Liver (tissue), 9 donors: Measurements from ENCODE around the gene ABCG8. TPM values are rescaled to one million over a fixed set of nuclear protein-coding genes. Genes with fewer than 3 reads are reported as not detected.

ENCODE experiments used
- DNase-seq: peaks from one replicate; pipeline ENCODE4 v3.0.0-alpha.2; 2017; ENCODE audit warnings: low spot score
- H3K27ac ChIP-seq, 2 donors: one replicate each; pipeline ENCODE4 v1.7.0; 2013; ENCODE audit warnings: inconsistent platforms in 2 of 2, low read length in 2 of 2, control low read depth in 1 of 2, low read depth in 1 of 2, mild to moderate bottlenecking in 1 of 2
- H3K27me3 ChIP-seq, 4 donors: one replicate each; pipeline versions ENCODE4 v1.6.1 to v1.7.0; 2013; ENCODE audit warnings: low read length in 3 of 4, inconsistent platforms in 1 of 4, mild to moderate bottlenecking in 1 of 4, moderate library complexity in 1 of 4; ENCODE audit not compliant: control insufficient read depth in 4 of 4, insufficient read depth in 4 of 4
- H3K36me3 ChIP-seq, 4 donors: one replicate each; pipeline versions ENCODE4 v1.6.1 to v1.7.0; 2013; ENCODE audit warnings: low read length in 3 of 4, mild to moderate bottlenecking in 3 of 4, low read depth in 1 of 4, moderate library complexity in 1 of 4; ENCODE audit not compliant: control insufficient read depth in 4 of 4, insufficient read depth in 3 of 4
- H3K4me1 ChIP-seq, 4 donors: one replicate each; pipeline versions ENCODE4 v1.6.1 to v1.7.0; 2013; ENCODE audit warnings: low read length in 3 of 4, mild to moderate bottlenecking in 3 of 4, moderate library complexity in 1 of 4; ENCODE audit not compliant: control insufficient read depth in 4 of 4, insufficient read depth in 4 of 4
- H3K4me3 ChIP-seq, 3 donors: one replicate each; pipeline versions ENCODE4 v1.6.1 to v1.7.0; 2013; ENCODE audit warnings: low read length in 3 of 3, control low read depth in 1 of 3, low read depth in 1 of 3, mild to moderate bottlenecking in 1 of 3
- H3K9ac ChIP-seq, 2 donors: one replicate each; pipeline ENCODE4 v1.7.0; 2013; ENCODE audit warnings: low read length in 2 of 2, mild to moderate bottlenecking in 2 of 2, moderate library complexity in 2 of 2, control low read depth in 1 of 2, low read depth in 1 of 2
- H3K9me3 ChIP-seq, 4 donors: one replicate each; pipeline versions ENCODE4 v1.6.1 to v1.7.0; 2013; ENCODE audit warnings: low read length in 3 of 4; ENCODE audit not compliant: control insufficient read depth in 4 of 4
- EGR1 ChIP-seq, 2 donors: IDR thresholded peaks; 2 replicates each; pipeline ENCODE4 v1.6.1; 2016 to 2018; ENCODE audit warnings: antibody characterized with exemption in 2 of 2, low read depth in 2 of 2
- FOXA1 ChIP-seq: IDR thresholded peaks from 2 replicates; pipeline ENCODE4 v1.6.1; 2016; ENCODE audit warnings: antibody characterized with exemption
- FOXA2 ChIP-seq: IDR thresholded peaks from 2 replicates; pipeline ENCODE4 v1.6.1; 2016; ENCODE audit warnings: antibody characterized with exemption
- HNF4A ChIP-seq, 2 donors: conservative IDR thresholded peaks; 2 replicates each; pipeline ENCODE4 v1.6.1; 2016; ENCODE audit warnings: antibody characterized with exemption in 2 of 2, mild to moderate bottlenecking in 2 of 2
- HNF4G ChIP-seq: IDR thresholded peaks from 2 replicates; pipeline ENCODE4 v1.6.1; 2016; ENCODE audit warnings: antibody characterized with exemption
- NR2F2 ChIP-seq: IDR thresholded peaks from 2 replicates; pipeline ENCODE4 v1.6.1; 2016; ENCODE audit warnings: antibody characterized with exemption
- SP1 ChIP-seq: IDR thresholded peaks from 2 replicates; pipeline ENCODE4 v1.6.1; 2018; ENCODE audit warnings: antibody characterized with exemption, mild to moderate bottlenecking
- TAF1 ChIP-seq: conservative IDR thresholded peaks from 2 replicates; pipeline ENCODE4 v1.6.1; 2016; ENCODE audit warnings: antibody characterized with exemption, mild to moderate bottlenecking
- YY1 ChIP-seq: IDR thresholded peaks from 2 replicates; pipeline ENCODE4 v1.6.1; 2016; ENCODE audit warnings: antibody characterized with exemption, mild to moderate bottlenecking
- WGBS: extraction: QIAGEN DNeasy Blood & Tissue Kit; methylation state at CpG from one replicate; pipeline ENCODE4 v1.1.7; 2013; 5-methylcytosine and 5-hydroxymethylcytosine counted together
- polyA plus RNA-seq, 2 donors: library from polyadenylated mRNA; stranded (reverse) in 1 of 2; unstranded in 1 of 2; fragments of 200-250 nt in 1 of 2; fragments of >200 nt in 1 of 2; fragmentation: Nextera tagmentation in 1 of 2; extraction: Ambion mirVana in 1 of 2; gene quantifications; one replicate each; pipeline versions ENCODE4 v1.2.1 to v1.2.3, GENCODE V29; 2013 to 2015
- total RNA-seq, 2 donors: library from RNA; depleted of rRNA; stranded (reverse); fragments of >200 nt; gene quantifications; one replicate each; pipeline ENCODE4 v1.2.3, GENCODE V29; 2014
- TF ChIP-seq, protein P1 (sequence below): IDR thresholded peaks from 2 replicates; pipeline ENCODE4 v1.6.1; 2016; ENCODE audit warnings: antibody characterized with exemption, mild to moderate bottlenecking
- TF ChIP-seq, protein P2 (sequence below): IDR thresholded peaks from 2 replicates; pipeline ENCODE4 v1.6.1; 2016; ENCODE audit warnings: antibody characterized with exemption
- TF ChIP-seq, protein P3 (sequence below): IDR thresholded peaks from 2 replicates; pipeline ENCODE4 v1.6.1; 2016; ENCODE audit warnings: antibody characterized with exemption
- TF ChIP-seq, protein P4 (sequence below): IDR thresholded peaks from 2 replicates; pipeline ENCODE4 v1.6.1; 2016; ENCODE audit warnings: antibody characterized with exemption
- TF ChIP-seq, protein P5 (sequence below): fragments of 150-350 bp; IDR thresholded peaks from 2 replicates; pipeline ENCODE4 v1.5.1; 2017; ENCODE audit warnings: improper control_type of control experiment, low read depth, low read length; ENCODE audit not compliant: missing input control
- donor health status: healthy.
- donor health status: healthy.
- donor health status: healthy.
- donor health status: healthy.
- donor health status: healthy.

ABCG8 gene
- total and polyA plus RNA-seq, 4 donors = 16.8 to 81.2 (median 37.5) TPM

DNA sequence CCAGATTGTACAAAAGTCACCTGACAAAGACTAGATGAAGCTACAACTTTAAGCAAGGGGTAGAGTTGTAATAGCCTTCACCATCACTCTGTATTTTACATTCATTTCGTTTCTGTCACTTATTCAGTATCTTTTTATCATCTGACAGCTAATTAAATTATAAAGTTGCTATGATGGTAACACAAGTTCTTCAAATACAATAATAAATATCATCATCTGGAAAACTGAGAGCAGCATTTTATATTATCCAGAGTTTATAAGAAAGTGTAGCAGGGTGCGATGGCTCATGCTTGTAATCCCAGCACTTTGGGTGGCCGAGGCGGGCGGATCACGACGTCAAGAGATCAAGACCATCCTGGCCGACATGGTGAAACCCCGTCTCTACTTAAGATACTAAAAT, 43.8 kb upstream of the ABCG8 start (continued):
- TF ChIP-seq, protein P1, sequence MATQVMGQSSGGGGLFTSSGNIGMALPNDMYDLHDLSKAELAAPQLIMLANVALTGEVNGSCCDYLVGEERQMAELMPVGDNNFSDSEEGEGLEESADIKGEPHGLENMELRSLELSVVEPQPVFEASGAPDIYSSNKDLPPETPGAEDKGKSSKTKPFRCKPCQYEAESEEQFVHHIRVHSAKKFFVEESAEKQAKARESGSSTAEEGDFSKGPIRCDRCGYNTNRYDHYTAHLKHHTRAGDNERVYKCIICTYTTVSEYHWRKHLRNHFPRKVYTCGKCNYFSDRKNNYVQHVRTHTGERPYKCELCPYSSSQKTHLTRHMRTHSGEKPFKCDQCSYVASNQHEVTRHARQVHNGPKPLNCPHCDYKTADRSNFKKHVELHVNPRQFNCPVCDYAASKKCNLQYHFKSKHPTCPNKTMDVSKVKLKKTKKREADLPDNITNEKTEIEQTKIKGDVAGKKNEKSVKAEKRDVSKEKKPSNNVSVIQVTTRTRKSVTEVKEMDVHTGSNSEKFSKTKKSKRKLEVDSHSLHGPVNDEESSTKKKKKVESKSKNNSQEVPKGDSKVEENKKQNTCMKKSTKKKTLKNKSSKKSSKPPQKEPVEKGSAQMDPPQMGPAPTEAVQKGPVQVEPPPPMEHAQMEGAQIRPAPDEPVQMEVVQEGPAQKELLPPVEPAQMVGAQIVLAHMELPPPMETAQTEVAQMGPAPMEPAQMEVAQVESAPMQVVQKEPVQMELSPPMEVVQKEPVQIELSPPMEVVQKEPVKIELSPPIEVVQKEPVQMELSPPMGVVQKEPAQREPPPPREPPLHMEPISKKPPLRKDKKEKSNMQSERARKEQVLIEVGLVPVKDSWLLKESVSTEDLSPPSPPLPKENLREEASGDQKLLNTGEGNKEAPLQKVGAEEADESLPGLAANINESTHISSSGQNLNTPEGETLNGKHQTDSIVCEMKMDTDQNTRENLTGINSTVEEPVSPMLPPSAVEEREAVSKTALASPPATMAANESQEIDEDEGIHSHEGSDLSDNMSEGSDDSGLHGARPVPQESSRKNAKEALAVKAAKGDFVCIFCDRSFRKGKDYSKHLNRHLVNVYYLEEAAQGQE = no peak
- TF ChIP-seq SP1 (no peak), HNF4A (conservative IDR thresholded peaks at IDR 0.05) (no peak), FOXA2 (no peak), FOXA1 (no peak)
- TF ChIP-seq, protein P2, sequence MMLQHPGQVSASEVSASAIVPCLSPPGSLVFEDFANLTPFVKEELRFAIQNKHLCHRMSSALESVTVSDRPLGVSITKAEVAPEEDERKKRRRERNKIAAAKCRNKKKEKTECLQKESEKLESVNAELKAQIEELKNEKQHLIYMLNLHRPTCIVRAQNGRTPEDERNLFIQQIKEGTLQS = no peak
- TF ChIP-seq, protein P3, sequence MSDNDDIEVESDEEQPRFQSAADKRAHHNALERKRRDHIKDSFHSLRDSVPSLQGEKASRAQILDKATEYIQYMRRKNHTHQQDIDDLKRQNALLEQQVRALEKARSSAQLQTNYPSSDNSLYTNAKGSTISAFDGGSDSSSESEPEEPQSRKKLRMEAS = no peak

DNA sequence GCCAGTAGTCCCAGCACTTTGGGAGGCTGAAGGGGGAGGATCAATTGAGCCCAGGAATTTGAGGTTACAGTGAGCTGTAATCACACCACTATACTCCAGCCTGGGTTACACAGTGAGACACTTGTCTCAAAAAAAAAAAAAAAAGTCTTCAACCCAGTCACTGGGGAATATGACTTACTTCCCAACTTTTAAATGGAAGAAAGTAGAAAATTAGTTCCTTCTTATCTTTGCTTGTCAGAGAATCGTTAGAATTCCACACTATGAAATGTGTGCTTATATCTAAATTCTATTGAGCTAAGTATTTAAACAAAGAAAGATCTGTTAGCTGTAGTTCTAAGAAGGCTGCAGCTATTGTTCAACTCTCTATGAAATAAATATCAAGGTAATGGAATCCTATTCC, 42.6 kb upstream of the ABCG8 start:
- Histone ChIP-seq H3K4me3 (no peak overlapping the region), H3K9me3 (no peaks in the 10 kb centered on the region), H3K36me3 (no peaks in the 10 kb centered on the region), H3K27me3 (no peaks in the 10 kb centered on the region), H3K27ac (no peak overlapping the region), H3K4me1 (no peaks in the 10 kb centered on the region), H3K9ac (no peak overlapping the region)
- no peak for TF ChIP-seq EGR1 (IDR thresholded peaks at IDR 0.05; ENCODE audit: low read depth in 2 of 2)
- TF ChIP-seq, protein P4, sequence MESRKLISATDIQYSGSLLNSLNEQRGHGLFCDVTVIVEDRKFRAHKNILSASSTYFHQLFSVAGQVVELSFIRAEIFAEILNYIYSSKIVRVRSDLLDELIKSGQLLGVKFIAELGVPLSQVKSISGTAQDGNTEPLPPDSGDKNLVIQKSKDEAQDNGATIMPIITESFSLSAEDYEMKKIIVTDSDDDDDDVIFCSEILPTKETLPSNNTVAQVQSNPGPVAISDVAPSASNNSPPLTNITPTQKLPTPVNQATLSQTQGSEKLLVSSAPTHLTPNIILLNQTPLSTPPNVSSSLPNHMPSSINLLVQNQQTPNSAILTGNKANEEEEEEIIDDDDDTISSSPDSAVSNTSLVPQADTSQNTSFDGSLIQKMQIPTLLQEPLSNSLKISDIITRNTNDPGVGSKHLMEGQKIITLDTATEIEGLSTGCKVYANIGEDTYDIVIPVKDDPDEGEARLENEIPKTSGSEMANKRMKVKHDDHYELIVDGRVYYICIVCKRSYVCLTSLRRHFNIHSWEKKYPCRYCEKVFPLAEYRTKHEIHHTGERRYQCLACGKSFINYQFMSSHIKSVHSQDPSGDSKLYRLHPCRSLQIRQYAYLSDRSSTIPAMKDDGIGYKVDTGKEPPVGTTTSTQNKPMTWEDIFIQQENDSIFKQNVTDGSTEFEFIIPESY = no peak
- TF ChIP-seq TAF1 = no peak
- TF ChIP-seq NR2F2 = no peak
- no peak for TF ChIP-seq HNF4A (conservative IDR thresholded peaks at IDR 0.05)
- TF ChIP-seq, protein P1 = no peak
- no peak for TF ChIP-seq YY1
- TF ChIP-seq, protein P5, sequence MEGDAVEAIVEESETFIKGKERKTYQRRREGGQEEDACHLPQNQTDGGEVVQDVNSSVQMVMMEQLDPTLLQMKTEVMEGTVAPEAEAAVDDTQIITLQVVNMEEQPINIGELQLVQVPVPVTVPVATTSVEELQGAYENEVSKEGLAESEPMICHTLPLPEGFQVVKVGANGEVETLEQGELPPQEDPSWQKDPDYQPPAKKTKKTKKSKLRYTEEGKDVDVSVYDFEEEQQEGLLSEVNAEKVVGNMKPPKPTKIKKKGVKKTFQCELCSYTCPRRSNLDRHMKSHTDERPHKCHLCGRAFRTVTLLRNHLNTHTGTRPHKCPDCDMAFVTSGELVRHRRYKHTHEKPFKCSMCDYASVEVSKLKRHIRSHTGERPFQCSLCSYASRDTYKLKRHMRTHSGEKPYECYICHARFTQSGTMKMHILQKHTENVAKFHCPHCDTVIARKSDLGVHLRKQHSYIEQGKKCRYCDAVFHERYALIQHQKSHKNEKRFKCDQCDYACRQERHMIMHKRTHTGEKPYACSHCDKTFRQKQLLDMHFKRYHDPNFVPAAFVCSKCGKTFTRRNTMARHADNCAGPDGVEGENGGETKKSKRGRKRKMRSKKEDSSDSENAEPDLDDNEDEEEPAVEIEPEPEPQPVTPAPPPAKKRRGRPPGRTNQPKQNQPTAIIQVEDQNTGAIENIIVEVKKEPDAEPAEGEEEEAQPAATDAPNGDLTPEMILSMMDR = no peak
- no peak for TF ChIP-seq FOXA2
- no peak for TF ChIP-seq HNF4G
- no peak for TF ChIP-seq SP1
- DNase-seq = no peak
- 86% methylated on average over 1 of the region's 1 CpG for WGBS
